Globus pallidus (tissue), 1 donor: Measurements from ENCODE around the gene ARHGEF2.

Experiments
- DNase-seq: peaks from one replicate; pipeline ENCODE4 v3.0.0-alpha.2; 2015; ENCODE audit warnings: low spot score

The ARHGEF2 gene

GRCh38 chr1:155911156-155912055 is 66.9 kb downstream of the ARHGEF2 start, which contains the start of gene RIT1:
RIT1 (minus strand) TSS chr1:155911349; CDS start chr1:155910761, 588 bp downstream.
- DNase-seq = peak; percentile 81

DNA sequence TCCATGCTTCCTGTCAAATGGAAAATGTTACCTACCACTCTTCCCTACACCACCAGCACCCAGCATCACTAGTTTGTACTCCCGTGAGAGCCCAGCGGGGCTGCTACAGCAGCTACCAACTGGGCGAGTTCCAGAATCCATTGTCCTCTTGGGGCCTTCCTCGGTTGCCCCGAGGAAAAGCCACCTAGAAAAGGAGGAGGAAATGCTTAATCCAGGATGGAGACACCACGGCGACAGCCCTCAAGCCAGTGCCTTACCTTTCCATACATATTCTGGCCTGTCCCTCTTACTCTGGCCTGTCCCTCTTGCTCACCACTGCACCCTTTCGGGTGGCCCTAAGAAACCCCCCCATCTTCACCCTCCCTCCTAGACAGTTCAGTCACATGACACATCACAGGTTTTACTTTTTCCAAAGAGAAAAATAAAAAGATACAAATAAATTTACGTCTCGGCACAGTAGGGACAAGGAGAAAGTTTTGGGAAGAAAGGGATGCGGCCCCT is 67.7 kb downstream of the ARHGEF2 start:
- DNase-seq = peak; percentile 50

GRCh38 chr1:155909894-155910293 is 68.5 kb downstream of the ARHGEF2 start:
- DNase-seq = peak; percentile 45

DNA sequence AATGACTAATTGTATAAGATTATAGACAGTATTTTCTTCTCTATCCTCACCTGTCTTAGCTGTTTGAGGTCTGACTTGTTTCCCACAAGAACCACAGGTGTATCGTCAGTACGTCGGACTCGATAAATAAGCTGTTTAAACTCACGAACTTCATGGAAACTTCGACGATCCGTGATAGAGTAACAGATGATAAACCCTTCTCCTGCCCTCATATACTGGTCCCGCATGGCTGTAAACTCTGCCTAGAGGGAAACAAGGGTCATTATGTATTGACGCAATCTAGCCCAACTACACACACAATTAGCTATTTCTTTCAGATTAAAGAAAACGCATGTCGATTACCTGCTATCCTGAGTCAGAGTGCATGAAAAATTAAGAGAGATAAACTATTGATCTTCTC is 74.1 kb downstream of the ARHGEF2 start:
- DNase-seq = no peak

GRCh38 chr1:155900161-155900560 is 78.2 kb downstream of the ARHGEF2 start:
- no peak for DNase-seq

DNA sequence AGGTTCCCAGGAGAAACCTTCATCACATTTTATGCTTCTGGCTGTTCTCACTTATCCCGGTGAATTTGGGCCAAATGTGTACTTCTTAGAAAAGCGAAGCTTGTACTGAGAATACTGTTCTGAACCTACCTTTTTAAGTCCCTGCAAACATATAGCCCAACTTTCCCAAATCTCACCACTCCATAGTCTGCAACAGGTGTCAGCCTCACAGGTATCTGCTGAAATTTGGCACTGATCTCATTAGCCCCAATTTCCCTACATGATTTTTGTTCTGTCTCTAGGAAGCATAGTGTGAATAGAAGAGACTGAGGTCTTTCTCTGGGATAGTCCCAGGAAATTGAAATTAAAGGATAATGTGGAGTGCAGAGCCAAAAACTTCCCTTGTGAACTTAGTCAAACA is 78.7 kb downstream of the ARHGEF2 start:
- DNase-seq = no peak

DNA sequence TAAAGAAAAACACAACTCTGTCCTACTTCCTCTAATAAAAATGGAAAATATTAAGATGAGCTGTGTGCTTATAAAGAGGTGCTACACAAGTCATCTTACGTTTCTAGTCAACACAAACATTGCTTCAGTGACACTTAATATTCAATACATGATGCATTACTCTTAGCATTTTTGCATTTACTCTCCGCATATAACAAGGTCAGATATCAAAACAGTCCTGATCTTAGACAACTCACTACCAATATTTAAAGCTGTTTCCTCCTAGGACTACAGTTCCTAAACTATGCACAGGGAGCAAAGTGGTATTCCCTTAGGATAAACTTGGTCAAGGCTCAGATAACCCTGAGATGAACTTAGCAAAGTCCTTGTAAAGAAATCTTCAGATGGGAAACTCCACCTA is 79.5 kb downstream of the ARHGEF2 start:
- no peak for DNase-seq

DNA sequence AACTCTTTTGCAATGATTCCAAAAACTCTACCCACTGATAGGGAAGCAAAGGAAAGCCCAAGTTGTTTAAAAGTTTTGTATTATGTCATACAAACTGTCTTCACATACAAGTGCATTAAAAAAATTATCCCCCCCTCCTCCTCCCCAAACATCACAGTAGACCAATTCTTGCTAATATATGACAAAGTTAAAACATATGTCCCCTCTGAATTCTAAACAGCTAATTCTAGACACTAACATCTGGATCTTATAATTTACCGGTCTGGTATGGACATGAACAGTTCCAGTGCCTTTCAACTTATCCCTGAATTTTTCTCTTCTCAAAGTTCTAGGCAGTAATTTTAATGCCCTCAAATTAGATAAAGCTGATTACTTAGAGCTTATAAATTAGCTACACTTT is 80.6 kb downstream of the ARHGEF2 start:
- DNase-seq = no peak
